BLaER1 (cell line): ENCODE data around the gene FAM162A.
"Not testable (repeated sequence)": the region's sequence is repeated elsewhere in the genome, so short reads cannot be mapped to it uniquely, and the experiment has no call there.

Experiments used
- H3K27ac ChIP-seq: shearing (Covaris generic); formaldehyde crosslinking; 2 replicates; pipeline ENCODE4 v1.8.1; 2022
- H3K27me3 ChIP-seq: shearing (Covaris generic); formaldehyde crosslinking; 2 replicates; pipeline ENCODE4 v1.8.1; 2022
- H3K36me3 ChIP-seq: shearing (Covaris generic); formaldehyde crosslinking; 2 replicates; pipeline ENCODE4 v1.8.1; 2022
- H3K4me1 ChIP-seq: shearing (Covaris generic); formaldehyde crosslinking; 2 replicates; pipeline ENCODE4 v1.8.1; 2022
- H3K4me2 ChIP-seq: shearing (Covaris generic); formaldehyde crosslinking; 2 replicates; pipeline ENCODE4 v1.8.1; 2022
- H3K4me3 ChIP-seq: shearing (Covaris generic); formaldehyde crosslinking; 2 replicates; pipeline ENCODE4 v1.8.1; 2022
- H3K9ac ChIP-seq: shearing (Covaris generic); formaldehyde crosslinking; 2 replicates; pipeline ENCODE4 v1.8.1; 2022
- H3K9me3 ChIP-seq: shearing (Covaris generic); formaldehyde crosslinking; 2 replicates; pipeline ENCODE4 v1.8.1; 2022
- H4K20me1 ChIP-seq: shearing (Covaris generic); formaldehyde crosslinking; 2 replicates; pipeline ENCODE4 v1.8.1; 2022
- Cebpa-rat ChIP-seq: shearing (Covaris generic); IDR thresholded peaks from 2 replicates; pipeline ENCODE4 v1.8.1; 2022

FAM162A gene

DNA sequence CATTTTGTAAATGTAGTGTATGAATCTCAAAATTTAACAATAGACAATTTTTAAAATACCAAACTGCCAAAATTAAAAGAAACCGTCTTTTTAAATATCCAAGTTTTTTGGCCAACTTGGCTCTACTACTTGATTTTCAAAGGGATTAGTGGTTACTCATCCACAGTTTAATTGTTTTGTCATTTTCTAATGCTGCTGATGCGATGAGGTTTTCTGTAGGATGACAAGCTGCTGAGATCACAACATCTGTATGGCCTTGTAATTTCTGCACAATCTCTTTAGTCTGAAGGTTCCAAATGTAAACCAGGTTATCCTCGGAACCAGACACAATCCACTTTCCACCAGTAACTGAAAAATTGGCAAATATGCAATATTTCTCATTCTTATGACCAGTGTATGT is 30.4 kb downstream of the FAM162A start:
- Histone ChIP-seq H3K4me1 (peaks cover 35% of the 10 kb centered on the region), H3K4me3 (no peak overlapping the region), H3K4me2 (peak overlapping the region; percentile 95), H4K20me1 (no peaks in the 10 kb centered on the region), H3K27me3 (no peaks in the 10 kb centered on the region), H3K9me3 (no peaks in the 10 kb centered on the region), H3K36me3 (peaks cover 37% of the 10 kb centered on the region), H3K9ac (no peak overlapping the region), H3K27ac (no peak overlapping the region)
- no peak for TF ChIP-seq Cebpa-rat

DNA sequence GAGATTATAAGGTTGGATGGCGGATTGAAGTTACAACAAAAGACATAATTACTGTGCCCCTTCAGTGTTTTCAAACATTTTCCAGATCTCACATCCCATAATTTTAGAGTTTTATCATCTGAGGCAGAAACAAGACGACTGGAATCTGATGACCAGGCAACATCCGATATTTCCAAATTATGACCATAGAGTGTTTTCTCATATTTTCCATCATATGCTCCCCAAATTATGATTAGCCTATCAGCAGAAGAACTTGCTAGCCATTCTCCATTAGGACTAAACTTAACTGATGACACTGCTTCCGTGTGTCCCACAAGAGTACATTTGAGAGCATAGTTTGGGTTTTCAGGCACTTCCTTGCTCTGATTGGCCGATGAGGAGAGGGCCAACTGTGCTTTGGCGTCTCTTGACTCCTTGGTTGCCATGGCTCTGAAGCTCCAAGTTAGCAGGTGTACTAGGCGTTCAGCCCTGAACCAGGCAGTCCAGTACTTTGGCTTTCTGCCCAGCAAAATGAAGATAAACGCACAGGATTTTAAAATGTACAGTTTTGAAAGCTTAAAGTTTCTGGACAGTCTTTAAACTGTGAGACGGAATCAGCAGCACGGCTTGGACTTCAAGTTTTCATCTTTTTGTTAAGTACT is 31.2 kb downstream of the FAM162A start:
- Histone ChIP-seq H3K9ac (peak overlapping the region; percentile 86), H3K4me1 (peaks cover 35% of the 10 kb centered on the region), H3K9me3 (no peaks in the 10 kb centered on the region), H3K4me3 (peak overlapping the region; percentile 87), H3K27ac (peak overlapping the region; percentile 90), H4K20me1 (no peaks in the 10 kb centered on the region), H3K27me3 (no peaks in the 10 kb centered on the region), H3K4me2 (peak overlapping the region; percentile 95), H3K36me3 (peaks cover 29% of the 10 kb centered on the region)
- TF ChIP-seq Cebpa-rat: no peak

DNA sequence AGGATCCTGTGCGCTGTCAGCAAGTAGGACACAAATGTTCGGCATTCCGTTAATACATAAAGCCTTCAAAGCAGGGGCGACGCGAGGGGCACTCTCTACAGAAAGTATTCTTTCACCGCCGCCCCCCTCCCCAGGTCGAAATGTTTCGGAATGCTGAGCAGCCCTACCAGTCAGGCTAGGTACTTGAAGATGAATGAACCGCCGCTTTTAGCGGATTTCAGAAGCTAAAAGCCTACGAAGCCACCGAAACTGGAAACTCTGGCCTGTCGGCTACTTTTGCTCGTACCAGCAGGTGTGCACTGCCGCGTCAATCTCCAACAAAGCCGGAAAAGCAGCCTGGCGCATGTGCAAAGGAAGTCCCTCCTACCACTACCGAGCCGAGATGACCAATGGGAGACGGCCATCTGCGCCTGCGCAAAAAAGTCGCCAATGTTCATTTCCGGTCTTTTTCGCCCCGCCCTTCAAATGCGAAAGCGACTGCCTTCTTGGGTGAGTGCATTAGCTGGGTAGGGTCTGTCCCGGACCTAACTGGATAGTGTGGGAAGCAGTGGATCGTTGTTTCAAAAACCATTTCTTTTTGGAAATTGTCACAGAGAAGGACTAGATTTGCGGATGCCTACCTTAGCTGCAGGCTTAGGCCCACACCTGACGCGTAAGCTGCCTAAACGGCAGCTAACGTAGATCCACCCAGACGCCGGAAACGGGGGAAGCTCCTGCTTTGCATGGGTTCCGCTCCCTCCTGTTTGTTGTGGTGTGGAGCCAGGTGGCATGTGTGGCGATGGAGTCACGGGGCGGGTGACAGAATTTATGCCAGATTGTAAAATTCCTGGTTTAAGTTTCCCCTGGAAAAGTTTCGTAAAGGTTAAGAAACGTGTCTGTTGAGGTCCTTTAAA is 32.0 kb downstream of the FAM162A start, which contains the start of gene WDR5B:
Gene WDR5B (minus strand): TSS at position 301 of the 893 bp plus-strand sequence. CDS start 534 bp downstream, outside the sequence.
- H3K4me1 ChIP-seq: peaks cover 35% of the 10 kb centered on the region
- peak within 1 kb of the TSS; percentile 95 for H3K4me2 ChIP-seq
- H3K9ac ChIP-seq: peak within 1 kb of the TSS; percentile 86
- peak within 1 kb of the TSS; percentile 90 for H3K27ac ChIP-seq
- no peak for TF ChIP-seq Cebpa-rat
- no peaks in the 10 kb centered on the region for H3K27me3 ChIP-seq
- H3K4me3 ChIP-seq: peak within 1 kb of the TSS; percentile 87
- H3K9me3 ChIP-seq: no peaks in the 10 kb centered on the region
- no peaks in the 10 kb centered on the region for H4K20me1 ChIP-seq
- peaks cover 21% of the 10 kb centered on the region for H3K36me3 ChIP-seq

DNA sequence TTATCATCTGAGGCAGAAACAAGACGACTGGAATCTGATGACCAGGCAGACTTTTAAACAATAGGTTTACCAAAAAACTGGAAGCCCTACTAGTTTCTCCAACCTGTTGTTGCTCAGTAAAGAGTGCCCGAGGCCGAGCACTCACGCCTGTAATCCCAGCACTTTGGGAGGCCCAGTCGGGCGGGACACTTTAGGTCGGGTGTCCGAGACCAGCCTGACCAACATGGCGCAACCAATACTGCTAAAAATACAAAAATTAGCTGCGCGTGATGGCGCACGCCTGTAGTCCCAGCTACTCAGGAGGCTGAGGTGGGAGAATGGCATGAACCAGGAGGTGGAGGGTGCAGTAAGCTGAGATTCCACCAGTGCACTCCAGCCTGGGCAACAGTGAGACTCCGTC is 33.0 kb downstream of the FAM162A start:
- Histone ChIP-seq H3K27ac (peak overlapping the region; percentile 90), H3K36me3 (peaks cover 23% of the 10 kb centered on the region), H3K4me2 (peak overlapping the region; percentile 74), H4K20me1 (no peaks in the 10 kb centered on the region), H3K4me3 (peak overlapping the region; percentile 87), H3K27me3 (no peaks in the 10 kb centered on the region), H3K9me3 (no peaks in the 10 kb centered on the region), H3K9ac (peak overlapping the region; percentile 86), H3K4me1 (peaks cover 35% of the 10 kb centered on the region)
- no peak for TF ChIP-seq Cebpa-rat

DNA sequence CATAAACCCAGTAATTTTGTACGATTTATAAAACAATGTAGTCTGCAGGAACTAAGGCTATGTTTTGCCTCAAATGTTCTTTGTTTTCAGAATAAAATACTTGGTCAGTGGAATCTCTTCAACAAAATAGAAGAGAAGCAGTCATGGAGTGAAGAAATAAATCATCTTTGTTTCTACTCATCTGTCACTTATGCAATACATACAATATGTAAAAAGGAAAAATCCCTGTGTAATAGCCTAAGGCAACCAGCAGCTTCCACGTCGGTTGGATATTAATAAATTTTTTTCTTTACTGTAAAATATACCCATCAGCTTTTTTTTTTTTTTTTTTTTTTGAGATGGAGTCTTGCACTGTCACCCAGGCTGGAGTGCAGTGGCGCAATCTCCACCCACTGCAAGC is 37.1 kb downstream of the FAM162A start:
- Histone ChIP-seq H3K9me3 (no peaks in the 10 kb centered on the region), H4K20me1 (no peaks in the 10 kb centered on the region), H3K27ac (no peak overlapping the region), H3K4me3 (no peak overlapping the region), H3K36me3 (peaks cover 42% of the 10 kb centered on the region), H3K9ac (no peak overlapping the region), H3K4me1 (peaks cover 8% of the 10 kb centered on the region), H3K27me3 (no peaks in the 10 kb centered on the region), H3K4me2 (no peak overlapping the region)
- TF ChIP-seq Cebpa-rat: no peak

DNA sequence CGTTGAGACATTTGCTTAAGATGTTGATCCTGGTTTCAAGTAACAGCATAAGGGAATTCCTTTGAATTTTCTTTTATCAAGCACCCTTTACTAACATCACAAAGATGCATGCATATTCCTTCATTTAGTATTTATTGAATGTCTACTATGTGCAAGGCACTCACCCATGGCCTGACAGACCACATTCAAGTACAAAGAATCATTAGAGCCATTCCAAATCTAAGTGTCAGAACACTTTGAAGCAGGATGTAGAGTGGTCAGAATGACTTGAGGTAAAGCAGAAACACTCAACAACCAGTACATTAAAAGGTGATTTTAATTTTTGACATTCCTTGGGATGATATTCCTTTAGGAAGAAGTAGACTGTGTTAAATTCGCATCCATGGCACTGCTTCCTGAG is 37.9 kb downstream of the FAM162A start:
- Histone ChIP-seq H3K9ac (no peak overlapping the region), H3K9me3 (no peaks in the 10 kb centered on the region), H3K4me1 (peaks cover 6% of the 10 kb centered on the region), H3K36me3 (peaks cover 49% of the 10 kb centered on the region), H3K4me2 (no peak overlapping the region), H4K20me1 (no peaks in the 10 kb centered on the region), H3K27me3 (no peaks in the 10 kb centered on the region), H3K4me3 (no peak overlapping the region), H3K27ac (no peak overlapping the region)
- TF ChIP-seq Cebpa-rat: no peak

DNA sequence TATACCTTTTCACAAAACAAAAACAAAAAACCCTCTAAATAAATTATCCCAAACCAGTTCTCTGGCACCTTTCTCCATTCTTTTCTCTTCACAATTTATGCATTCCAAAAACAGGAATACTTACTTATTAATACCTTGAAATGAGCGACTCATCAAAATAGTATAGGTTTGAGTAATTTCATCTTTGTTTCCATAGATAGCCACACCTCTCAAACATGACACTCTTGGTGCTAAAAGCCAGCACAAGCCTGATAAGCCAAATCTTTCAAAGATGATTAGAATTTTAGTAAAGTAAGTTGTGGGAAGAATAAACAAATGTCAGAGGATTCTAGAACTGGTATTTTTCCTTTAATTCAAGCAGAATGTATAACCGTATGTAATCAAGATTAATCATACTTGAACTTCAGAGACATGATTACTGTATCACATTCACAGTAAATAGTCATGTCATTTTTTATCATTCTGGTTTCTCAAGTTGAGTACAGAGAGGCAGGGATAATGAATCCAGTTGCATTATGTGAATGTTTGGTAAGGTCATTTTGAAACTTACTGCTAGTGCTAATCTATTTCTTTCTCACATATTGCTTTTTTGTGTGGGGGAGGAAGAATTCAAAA is 44.0 kb downstream of the FAM162A start:
- no peak overlapping the region for H3K4me3 ChIP-seq
- no peaks in the 10 kb centered on the region for H3K9me3 ChIP-seq
- no peaks in the 10 kb centered on the region for H3K27me3 ChIP-seq
- no peak overlapping the region for H3K9ac ChIP-seq
- no peaks in the 10 kb centered on the region for H3K4me1 ChIP-seq
- no peak overlapping the region for H3K4me2 ChIP-seq
- no peaks in the 10 kb centered on the region for H4K20me1 ChIP-seq
- H3K27ac ChIP-seq: no peak overlapping the region
- H3K36me3 ChIP-seq: peaks cover 77% of the 10 kb centered on the region
- no peak for TF ChIP-seq Cebpa-rat

DNA sequence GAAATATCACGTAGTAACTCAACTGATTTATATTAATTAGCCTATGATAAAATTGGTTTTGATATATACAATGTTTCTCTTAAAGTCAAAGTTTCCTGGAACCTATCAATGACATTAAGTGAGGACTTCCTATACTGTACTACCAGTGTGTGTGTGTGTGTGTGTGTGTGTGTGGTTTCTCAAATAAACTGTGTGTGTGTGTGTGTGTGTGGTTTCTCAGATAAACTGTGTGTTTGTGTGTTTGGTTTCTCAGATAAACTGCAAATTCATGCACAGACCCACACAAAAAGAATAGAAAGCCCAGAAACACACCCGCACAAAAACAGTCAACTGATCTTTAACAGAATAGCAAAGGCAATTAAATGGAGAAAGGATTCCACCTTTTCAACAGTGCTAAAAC is 46.4 kb downstream of the FAM162A start:
- Histone ChIP-seq H3K4me1 (no peaks in the 10 kb centered on the region), H3K9me3 (no peaks in the 10 kb centered on the region), H3K27me3 (no peaks in the 10 kb centered on the region), H4K20me1 (no peaks in the 10 kb centered on the region), H3K9ac (no peak overlapping the region), H3K4me3 (no peak overlapping the region), H3K27ac (no peak overlapping the region), H3K4me2 (no peak overlapping the region), H3K36me3 (peaks cover 86% of the 10 kb centered on the region)
- no peak for TF ChIP-seq Cebpa-rat

DNA sequence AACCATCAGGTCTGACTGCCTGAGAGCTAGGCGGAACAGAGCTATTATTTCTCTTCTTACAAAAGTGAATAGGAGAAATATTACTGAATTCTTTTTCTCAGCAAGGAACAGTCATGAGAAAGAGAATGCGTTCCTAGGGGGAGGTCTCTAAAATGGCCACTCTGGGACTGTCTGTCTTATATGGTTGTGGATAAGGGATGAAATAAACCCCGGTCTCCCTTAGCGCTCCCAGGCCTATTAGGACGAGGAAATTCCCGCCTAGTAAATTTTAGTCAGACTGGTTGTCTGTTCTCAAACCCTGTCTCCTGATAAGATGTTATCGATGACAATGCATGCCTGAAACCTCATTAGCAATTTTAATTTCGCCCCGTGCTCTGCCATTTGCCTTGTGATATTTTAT is 52.0 kb downstream of the FAM162A start:
- Histone ChIP-seq H4K20me1 (no peaks in the 10 kb centered on the region), H3K4me1 (no peaks in the 10 kb centered on the region), H3K9ac (no peak overlapping the region), H3K9me3 (peaks cover 29% of the 10 kb centered on the region), H3K4me3 (no peak overlapping the region), H3K27me3 (no peaks in the 10 kb centered on the region), H3K27ac (no peak overlapping the region), H3K36me3 (peaks cover 99% of the 10 kb centered on the region), H3K4me2 (no peak overlapping the region)
- no peak for TF ChIP-seq Cebpa-rat

DNA sequence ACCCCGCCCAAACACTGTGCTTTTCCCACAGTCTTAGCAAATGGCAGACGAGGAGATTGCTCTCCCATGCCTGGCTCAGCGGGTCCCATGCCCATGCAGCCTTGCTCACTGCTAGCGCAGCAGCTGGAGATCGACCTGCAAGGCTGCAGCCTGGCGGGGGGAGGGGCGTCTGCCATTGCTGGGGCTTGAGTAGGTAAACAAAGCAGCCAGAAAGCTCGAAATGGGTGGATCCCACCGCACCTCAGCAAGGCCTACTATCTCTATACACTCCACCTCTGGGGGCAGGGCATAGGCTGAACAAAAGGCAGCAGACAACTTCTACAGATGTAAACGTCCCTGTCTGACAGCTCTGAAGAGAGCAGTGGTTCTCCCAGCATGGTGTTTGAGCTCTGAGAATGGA is 59.1 kb downstream of the FAM162A start:
- TF ChIP-seq Cebpa-rat: no peak
- Histone ChIP-seq H4K20me1 (0 out of 2 replicates have a peak, but pooled peaks cover 6% of the 10 kb centered on the region), H3K4me2 (no peak overlapping the region), H3K9me3 (peaks cover 23% of the 10 kb centered on the region), H3K4me3 (no peak overlapping the region), H3K27me3 (no peaks in the 10 kb centered on the region), H3K36me3 (peaks cover 91% of the 10 kb centered on the region), H3K9ac (no peak overlapping the region), H3K27ac (no peak overlapping the region), H3K4me1 (no peaks in the 10 kb centered on the region)

DNA sequence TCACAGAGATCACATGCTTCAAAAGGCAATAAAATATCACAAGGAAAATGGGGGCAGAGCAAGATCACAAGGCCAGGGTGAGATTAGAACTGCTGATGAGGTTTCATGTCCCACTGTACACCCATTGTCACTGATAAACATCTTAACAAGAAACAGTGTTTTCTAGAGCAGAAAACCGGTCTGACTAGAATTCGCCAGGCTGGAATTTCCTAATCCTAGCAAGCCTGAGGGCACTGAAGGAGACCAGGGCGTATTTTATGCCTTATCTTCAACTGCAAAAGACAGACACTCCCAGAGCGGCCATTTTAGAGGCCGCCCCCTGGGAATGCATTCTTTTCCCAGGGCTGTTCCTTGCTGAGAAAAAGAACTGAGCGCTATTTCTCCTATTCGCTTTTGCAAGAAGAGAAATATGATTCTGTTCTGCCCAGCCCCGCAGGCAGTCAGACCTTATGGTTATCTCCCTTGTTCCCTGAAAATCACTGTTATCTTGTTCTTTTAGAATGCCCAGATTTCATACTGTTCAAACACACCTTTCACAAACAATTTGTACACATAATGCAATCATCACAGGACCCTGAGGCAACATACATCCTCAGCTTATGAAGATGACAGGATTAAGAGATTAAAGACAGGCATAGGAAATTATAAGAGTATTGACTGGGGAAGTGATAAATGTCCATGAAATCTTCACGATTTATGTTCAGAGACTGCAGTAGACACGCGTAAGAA is 59.9 kb downstream of the FAM162A start:
- H3K4me1 ChIP-seq, H3K9ac ChIP-seq, H3K27ac ChIP-seq, H4K20me1 ChIP-seq, H3K4me2 ChIP-seq, H3K4me3 ChIP-seq, H3K27me3 ChIP-seq: not testable (repeated sequence)
- peaks cover 91% of the 10 kb centered on the region for H3K36me3 ChIP-seq
- H3K9me3 ChIP-seq: peaks cover 22% of the 10 kb centered on the region

DNA sequence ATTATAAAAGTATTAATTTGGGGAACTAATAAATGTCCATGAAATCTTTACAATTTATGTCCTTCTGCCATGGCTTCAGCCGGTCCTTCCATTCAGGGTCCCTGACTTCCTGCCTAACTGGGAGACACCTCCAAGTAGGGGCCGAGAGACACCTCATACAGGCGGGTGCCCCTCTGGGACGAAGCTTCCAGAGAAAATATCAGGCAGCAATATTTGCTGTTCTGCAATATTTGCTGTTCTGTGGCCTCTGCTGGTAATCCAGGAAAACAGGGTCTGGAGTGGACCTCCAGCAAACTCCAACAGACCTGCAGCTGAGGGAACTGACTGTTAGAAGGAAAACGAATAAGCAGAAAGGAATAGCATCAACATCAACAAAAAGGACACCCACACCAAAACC is 60.5 kb downstream of the FAM162A start:
- not testable (repeated sequence) for H4K20me1 ChIP-seq, H3K4me3 ChIP-seq, H3K4me1 ChIP-seq, H3K27ac ChIP-seq, H3K4me2 ChIP-seq, H3K9ac ChIP-seq, H3K27me3 ChIP-seq
- Histone ChIP-seq H3K36me3 (peaks cover 91% of the 10 kb centered on the region), H3K9me3 (peaks cover 18% of the 10 kb centered on the region)

DNA sequence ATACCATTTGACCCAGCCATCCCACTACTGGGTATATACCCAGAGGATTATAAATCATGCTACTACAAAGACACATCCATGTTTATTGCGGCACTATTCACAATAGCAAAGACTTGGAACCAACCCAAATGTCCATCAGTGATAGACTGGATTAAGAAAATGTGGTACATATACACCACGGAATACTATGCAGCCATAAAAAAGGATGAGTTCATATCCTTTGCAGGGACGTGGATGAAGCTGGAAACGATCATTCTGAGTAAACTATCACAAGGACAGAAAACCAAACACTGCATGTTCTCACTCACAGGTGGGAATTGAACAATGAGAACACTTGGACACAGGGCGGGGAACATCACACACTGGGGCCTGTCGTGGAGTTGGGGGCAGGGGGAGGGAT is 64.2 kb downstream of the FAM162A start:
- Histone ChIP-seq H3K9me3 (peaks cover 18% of the 10 kb centered on the region), H3K36me3 (peaks cover 89% of the 10 kb centered on the region)
- not testable (repeated sequence) for H3K4me2 ChIP-seq, H4K20me1 ChIP-seq, H3K4me3 ChIP-seq, H3K27ac ChIP-seq, H3K27me3 ChIP-seq, H3K9ac ChIP-seq, H3K4me1 ChIP-seq
